Stimulated activated CD4-positive, alpha-beta T cell treated with anti-CD3 and anti-CD28 coated beads, Interleukin-2, amount 100 ng/mL, for 24 hours (primary cell): ENCODE measurements around the gene NPY2R.

Experiments used
- DNase-seq, 2 donors: peaks; one replicate each; pipeline ENCODE4 v3.0.0-alpha.2; 2020

The NPY2R gene, protein sequence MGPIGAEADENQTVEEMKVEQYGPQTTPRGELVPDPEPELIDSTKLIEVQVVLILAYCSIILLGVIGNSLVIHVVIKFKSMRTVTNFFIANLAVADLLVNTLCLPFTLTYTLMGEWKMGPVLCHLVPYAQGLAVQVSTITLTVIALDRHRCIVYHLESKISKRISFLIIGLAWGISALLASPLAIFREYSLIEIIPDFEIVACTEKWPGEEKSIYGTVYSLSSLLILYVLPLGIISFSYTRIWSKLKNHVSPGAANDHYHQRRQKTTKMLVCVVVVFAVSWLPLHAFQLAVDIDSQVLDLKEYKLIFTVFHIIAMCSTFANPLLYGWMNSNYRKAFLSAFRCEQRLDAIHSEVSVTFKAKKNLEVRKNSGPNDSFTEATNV

DNA sequence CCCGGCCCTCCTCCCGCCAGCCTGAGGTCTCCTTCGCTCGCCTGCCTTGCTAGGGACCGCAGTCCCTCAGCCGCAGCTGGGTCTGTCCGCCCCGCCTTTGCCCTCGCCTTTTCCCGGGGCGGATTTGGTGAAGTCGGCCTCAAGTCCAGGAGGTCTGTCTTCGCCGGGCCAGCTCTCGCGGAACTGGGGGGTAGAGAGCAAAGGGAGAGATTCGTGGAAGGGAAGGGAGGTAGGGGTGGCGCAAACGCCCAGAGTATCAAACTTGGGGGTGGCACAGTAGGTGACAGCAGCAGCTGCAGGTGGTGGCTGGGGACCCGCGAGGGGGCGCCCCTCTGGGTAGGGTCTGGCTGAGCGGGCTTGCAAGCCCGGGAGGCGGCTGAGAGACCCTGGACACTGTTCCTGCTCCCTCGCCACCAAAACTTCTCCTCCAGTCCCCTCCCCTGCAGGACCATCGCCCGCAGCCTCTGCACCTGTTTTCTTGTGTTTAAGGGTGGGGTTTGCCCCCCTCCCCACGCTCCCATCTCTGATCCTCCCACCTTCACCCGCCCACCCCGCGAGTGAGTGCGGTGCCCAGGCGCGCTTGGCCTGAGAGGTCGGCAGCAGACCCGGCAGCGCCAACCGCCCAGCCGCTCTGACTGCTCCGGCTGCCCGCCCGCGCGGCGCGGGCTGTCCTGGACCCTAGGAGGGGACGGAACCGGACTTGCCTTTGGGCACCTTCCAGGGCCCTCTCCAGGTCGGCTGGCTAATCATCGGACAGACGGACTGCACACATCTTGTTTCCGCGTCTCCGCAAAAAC, at the start of gene NPY2R:
Gene NPY2R (plus strand): TSS at position 379 of the 797 bp plus-strand sequence. CDS start 5,304 bp downstream, outside the sequence.
- DNase-seq, result no peak

GRCh38 chr4:155161357-155161756, 47.1 kb upstream of the NPY2R start:
- DNase-seq, result no peak

GRCh38 chr4:155164718-155165117, 43.7 kb upstream of the NPY2R start:
- no peak for DNase-seq

GRCh38 chr4:155170569-155170968, 37.9 kb upstream of the NPY2R start:
- no peak for DNase-seq

GRCh38 chr4:155173371-155173770, 35.1 kb upstream of the NPY2R start:
- no peak for DNase-seq

- no peak for DNase-seq
Measured at GRCh38 chr4:155174668-155175067, 33.8 kb upstream of the NPY2R start.

GRCh38 chr4:155179216-155179615, 29.2 kb upstream of the NPY2R start:
- no peak for DNase-seq

DNA sequence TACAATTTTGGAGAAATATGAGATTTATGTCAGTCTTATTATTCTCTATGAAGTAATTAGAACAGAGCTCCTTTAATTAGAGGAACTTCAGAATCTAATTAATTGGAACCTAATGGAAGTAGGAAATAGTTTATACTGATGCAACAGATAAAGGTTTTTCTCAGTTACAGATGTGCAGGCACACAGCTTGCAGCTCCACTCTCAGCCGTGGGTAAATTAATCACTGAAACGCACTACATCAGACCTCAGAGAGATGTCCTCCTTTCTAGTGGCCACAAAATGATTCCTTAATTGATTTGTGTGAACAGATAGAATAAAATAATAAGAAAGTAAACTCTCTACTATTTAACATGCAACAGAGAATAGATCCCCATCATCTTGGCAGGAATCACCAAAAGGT, 21.5 kb upstream of the NPY2R start:
- DNase-seq, result no peak

GRCh38 chr4:155187989-155188388, 20.4 kb upstream of the NPY2R start:
- DNase-seq, result no peak

DNA sequence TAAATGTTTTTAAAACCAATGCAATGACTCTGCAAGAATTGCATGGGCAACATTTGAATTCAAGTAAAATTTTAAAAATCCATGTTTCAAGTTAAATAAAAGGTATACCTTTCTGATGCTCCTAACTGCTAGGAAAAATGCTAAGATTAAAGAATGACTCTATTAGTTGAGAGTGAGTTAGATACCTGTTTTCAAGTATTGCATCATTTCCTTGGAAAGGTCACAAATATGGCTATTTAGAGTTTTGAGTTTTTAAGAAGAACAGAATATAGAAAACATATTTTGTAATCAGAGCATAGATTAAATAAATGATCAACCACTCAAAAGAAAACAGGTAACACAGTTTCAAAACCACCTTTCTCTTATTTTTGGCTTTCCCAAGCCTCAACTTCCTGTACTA, 18.3 kb upstream of the NPY2R start:
- DNase-seq, result no peak

DNA sequence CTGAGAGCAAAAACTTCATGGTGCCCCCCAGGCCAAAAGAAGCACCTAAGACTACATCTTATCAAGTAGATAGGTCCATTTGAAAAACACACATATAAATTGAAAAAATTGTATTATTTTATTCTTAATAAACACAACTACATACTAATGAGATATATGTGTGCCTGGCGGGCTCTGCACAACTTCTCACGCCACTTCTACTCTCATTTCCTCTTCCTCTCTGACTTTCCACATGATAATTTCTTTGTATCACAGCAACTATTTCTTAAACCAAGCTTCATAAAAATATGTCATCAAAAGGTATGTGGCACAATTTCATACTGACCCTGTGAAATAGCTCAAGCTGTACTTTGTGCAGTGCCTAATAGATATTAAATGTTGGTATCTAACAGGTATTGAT, 10.7 kb upstream of the NPY2R start:
- DNase-seq, result no peak

DNA sequence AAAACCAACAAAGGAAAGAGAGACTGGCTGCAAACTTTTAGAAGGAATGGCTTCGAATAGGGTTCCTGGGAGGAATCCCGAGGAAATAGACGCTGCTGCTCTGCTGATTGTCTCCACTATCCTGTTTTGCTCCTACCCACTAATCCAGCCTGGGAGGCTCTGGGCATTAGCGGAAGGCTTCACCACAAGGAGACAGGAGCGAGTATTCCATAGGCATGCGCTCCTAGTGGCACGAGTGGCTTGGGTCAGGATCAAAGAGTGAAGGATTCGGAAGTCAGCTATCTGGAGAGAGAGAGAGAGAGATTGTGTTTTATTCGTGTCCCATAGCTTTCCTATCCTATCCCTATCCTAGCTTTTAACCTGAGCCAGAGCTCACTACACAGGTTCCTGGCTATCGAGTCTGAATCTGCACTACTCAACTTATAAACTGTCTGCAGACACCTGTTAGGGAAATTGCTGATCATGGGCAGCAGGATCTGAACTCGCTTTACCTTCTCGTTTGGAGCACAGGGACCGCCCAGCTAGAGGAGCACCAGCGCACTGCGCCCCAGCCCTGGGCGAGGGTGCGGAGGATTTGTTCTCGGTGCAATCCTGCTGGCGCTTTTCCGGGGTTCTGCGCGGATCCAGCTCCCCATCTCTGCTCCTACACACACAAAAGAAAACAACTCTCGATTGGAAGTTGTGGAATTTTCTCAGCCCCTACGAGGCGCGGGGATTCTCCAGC, 740 bp upstream of the NPY2R start:
- no peak for DNase-seq

- no peak for DNase-seq
Measured at GRCh38 chr4:155220025-155220424, 11.6 kb downstream of the NPY2R start.

GRCh38 chr4:155227131-155227530, 18.7 kb downstream of the NPY2R start:
- DNase-seq, result no peak

DNA sequence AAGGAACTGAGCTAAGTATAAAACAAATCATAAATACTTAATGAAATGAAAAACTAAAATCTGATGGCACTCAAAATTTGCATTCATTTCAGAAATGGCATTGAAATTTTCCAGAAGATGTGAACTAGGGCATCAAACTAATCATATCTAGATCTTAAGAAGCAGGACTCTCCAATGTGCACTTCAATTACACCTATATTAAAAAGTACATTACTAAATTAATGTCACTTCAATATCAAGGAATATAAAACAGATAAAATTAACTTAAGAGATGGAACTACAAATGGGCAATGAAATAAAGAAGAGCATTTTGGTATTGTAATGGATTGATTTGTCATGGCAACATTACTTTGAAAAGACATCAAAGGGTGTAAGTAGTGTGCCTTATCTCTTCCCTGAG, 20.3 kb downstream of the NPY2R start:
- DNase-seq, result no peak

- DNase-seq, result no peak
Measured at GRCh38 chr4:155232432-155232831, 24.0 kb downstream of the NPY2R start.

GRCh38 chr4:155234206-155234605, 25.8 kb downstream of the NPY2R start:
- DNase-seq, result no peak

GRCh38 chr4:155237567-155237966, 29.1 kb downstream of the NPY2R start:
- DNase-seq, result no peak

- no peak for DNase-seq
Measured at GRCh38 chr4:155241225-155241624, 32.8 kb downstream of the NPY2R start.

GRCh38 chr4:155241664-155242063, 33.2 kb downstream of the NPY2R start:
- DNase-seq, result no peak

DNA sequence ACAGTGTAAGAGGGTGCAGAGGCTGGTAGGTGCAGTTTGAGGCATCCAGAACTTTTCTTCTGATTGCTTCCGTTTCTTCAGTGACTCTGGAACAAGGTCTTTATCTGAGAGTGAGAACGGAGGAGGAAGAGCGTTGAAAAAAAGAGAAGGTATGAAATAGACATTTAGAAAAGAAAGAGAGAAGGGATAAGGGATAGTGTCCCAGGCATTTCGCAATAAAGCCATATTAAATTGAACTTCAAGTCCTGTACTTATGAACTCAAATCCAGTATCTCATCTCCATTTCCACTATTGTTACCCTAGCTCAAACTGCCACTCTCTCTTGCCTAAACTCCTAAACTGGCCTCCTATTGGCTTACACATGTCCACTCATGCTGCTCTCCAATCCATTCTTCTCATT, 36.7 kb downstream of the NPY2R start:
- DNase-seq, result no peak

DNA sequence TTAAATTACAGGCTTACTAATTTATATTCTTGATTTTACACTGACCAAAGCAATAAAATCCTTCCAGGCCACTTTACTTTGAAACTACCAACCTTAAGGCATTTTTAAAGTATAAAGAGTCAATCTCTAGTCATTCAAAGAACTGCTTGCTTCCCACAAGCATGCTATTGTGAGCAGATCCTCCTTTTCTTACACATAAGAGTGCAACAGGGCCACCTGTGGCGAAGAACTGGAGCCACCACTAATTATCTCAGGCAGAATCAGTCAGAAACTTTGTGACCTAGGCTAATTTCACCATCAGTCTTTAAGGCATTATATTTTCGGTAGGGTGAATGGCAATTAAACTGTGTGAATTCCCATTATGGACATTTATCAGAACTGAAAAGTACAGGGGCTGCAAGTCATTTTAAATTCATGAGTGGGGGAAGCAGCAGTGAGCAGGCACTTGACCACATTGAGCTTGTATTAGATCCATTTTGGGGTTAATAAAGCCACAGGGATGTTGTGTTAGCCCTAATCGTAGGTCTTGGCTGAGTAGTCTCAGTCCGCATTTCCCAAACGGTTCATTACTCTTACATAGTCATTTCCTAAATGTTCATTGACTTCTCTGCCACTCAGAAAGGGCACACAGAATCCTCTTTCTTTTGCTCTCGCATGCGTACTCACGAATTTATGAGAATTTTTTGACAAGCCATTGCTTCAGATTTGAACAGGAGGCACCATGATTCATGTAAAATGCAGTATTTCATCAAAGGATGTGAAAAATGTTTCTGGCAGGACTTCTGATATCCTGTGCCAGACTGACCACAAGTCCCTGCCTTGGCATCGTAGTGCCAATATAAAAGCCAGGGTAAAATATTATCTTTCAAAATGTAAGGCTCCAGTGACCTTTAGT, 39.8 kb downstream of the NPY2R start:
- no peak for DNase-seq
